Measurements from ENCODE around the gene HECTD3. TPM values are rescaled to one million over a fixed set of nuclear protein-coding genes. Genes with fewer than 3 reads are reported as not detected.

Gene HECTD3
- total RNA-seq, 3 donors from 2014 or later, result 32.8 to 45.8 (median 33.4) TPM

- H3K9me3 ChIP-seq, result no peaks in the 10 kb centered on the region
- TF ChIP-seq CTCF (IDR thresholded peaks at IDR 0.05) (no peak), POLR2A (IDR thresholded peaks at IDR 0.05) (no peak), POLR2AphosphoS5 (IDR thresholded peaks at IDR 0.05) (no peak)
- no peak overlapping the region for H3K4me3 ChIP-seq
- no peaks in the 10 kb centered on the region for H3K4me1 ChIP-seq
- no peaks in the 10 kb centered on the region for H3K36me3 ChIP-seq
- intact Hi-C loops (cut with DNase I; ENCODE audit: low total_unique reads), result no loop called here
- DNase-seq (ENCODE audit: low spot score in 2 of 2), result no peak
- no peaks in the 10 kb centered on the region for H3K27me3 ChIP-seq
- H3K27ac ChIP-seq, result no peak overlapping the region
These were observed 15.3 kb upstream of the HECTD3 start for GRCh38 chr1:45026446-45026845.

GRCh38 chr1:45023663-45024062 lies 12.5 kb upstream of the HECTD3 start:
- no peak for DNase-seq (ENCODE audit: low spot score in 2 of 2)
- no peaks in the 10 kb centered on the region for H3K36me3 ChIP-seq
- no peaks in the 10 kb centered on the region for H3K27me3 ChIP-seq
- intact Hi-C loops (cut with DNase I; ENCODE audit: low total_unique reads), result no loop called here
- H3K27ac ChIP-seq, result no peak overlapping the region
- no peak overlapping the region for H3K4me3 ChIP-seq
- no peaks in the 10 kb centered on the region for H3K9me3 ChIP-seq
- TF ChIP-seq CTCF (IDR thresholded peaks at IDR 0.05) (no peak), POLR2A (IDR thresholded peaks at IDR 0.05) (no peak), POLR2AphosphoS5 (IDR thresholded peaks at IDR 0.05) (no peak)
- H3K4me1 ChIP-seq, result no peaks in the 10 kb centered on the region

- H3K27me3 ChIP-seq, result no peaks in the 10 kb centered on the region
- no peak overlapping the region for H3K27ac ChIP-seq
- no peaks in the 10 kb centered on the region for H3K36me3 ChIP-seq
- DNase-seq (ENCODE audit: low spot score in 2 of 2), result peak; percentile 50 to 72
- intact Hi-C loops (cut with DNase I; ENCODE audit: low total_unique reads), result no loop called here
- peak; percentile 32 to 80 (median 80) for TF ChIP-seq CTCF (IDR thresholded peaks at IDR 0.05)
- no peak for TF ChIP-seq POLR2AphosphoS5 (IDR thresholded peaks at IDR 0.05)
- TF ChIP-seq POLR2A (IDR thresholded peaks at IDR 0.05), result no peak
- H3K4me1 ChIP-seq, result peaks cover 0 to 6% of the 10 kb centered on the region in 2 donors
- no peak overlapping the region for H3K4me3 ChIP-seq
- no peaks in the 10 kb centered on the region for H3K9me3 ChIP-seq
These were observed 7.6 kb upstream of the HECTD3 start for GRCh38 chr1:45018599-45019230.

GRCh38 chr1:45016767-45017166 lies 5.6 kb upstream of the HECTD3 start:
- Histone ChIP-seq H3K4me3 (no peak overlapping the region), H3K36me3 (no peaks in the 10 kb centered on the region), H3K4me1 (peaks cover 0 to 15% of the 10 kb centered on the region in 2 donors), H3K27me3 (no peaks in the 10 kb centered on the region), H3K9me3 (no peaks in the 10 kb centered on the region), H3K27ac (no peak overlapping the region)
- intact Hi-C loops (cut with DNase I; ENCODE audit: low total_unique reads), result no loop called here
- DNase-seq (ENCODE audit: low spot score in 2 of 2), result no peak
- TF ChIP-seq POLR2A (IDR thresholded peaks at IDR 0.05), result no peak
- no peak for TF ChIP-seq POLR2AphosphoS5 (IDR thresholded peaks at IDR 0.05)
- no peak for TF ChIP-seq CTCF (IDR thresholded peaks at IDR 0.05)

- no peaks in the 10 kb centered on the region for H3K27me3 ChIP-seq
- DNase-seq (ENCODE audit: low spot score in 2 of 2), result no peak
- no peaks in the 10 kb centered on the region for H3K36me3 ChIP-seq
- no peak overlapping the region for H3K4me3 ChIP-seq
- intact Hi-C loops (cut with DNase I; ENCODE audit: low total_unique reads), result no loop called here
- TF ChIP-seq POLR2AphosphoS5 (IDR thresholded peaks at IDR 0.05), result no peak
- peaks cover 0 to 19% of the 10 kb centered on the region in 2 donors for H3K4me1 ChIP-seq
- no peaks in the 10 kb centered on the region for H3K9me3 ChIP-seq
- no peak overlapping the region for H3K27ac ChIP-seq
These were observed 5.1 kb upstream of the HECTD3 start for GRCh38 chr1:45016090-45016697.

Measured in breast epithelium (tissue), 4 donors.